Activated gamma-delta T cell (primary cell): ENCODE data around the gene SYNDIG1.

Source experiments
- DNase-seq: peaks from one replicate; lab custom pipeline; 2025; lab: John Stamatoyannopoulos, UW

The SYNDIG1 gene

GRCh38 chr20:24630486-24631172 lies 161.2 kb downstream of the SYNDIG1 start:
- no peak for DNase-seq

GRCh38 chr20:24631173-24631505 lies 161.7 kb downstream of the SYNDIG1 start:
- no peak for DNase-seq

- no peak for DNase-seq
Measured at GRCh38 chr20:24632581-24632980, 163.2 kb downstream of the SYNDIG1 start.

- DNase-seq: no peak
Measured at GRCh38 chr20:24633026-24633425, 163.6 kb downstream of the SYNDIG1 start.

GRCh38 chr20:24633521-24633920 lies 164.1 kb downstream of the SYNDIG1 start:
- no peak for DNase-seq

GRCh38 chr20:24634855-24635254 lies 165.4 kb downstream of the SYNDIG1 start:
- no peak for DNase-seq

GRCh38 chr20:24636626-24637025 lies 167.2 kb downstream of the SYNDIG1 start:
- DNase-seq: no peak

- no peak for DNase-seq
Measured at GRCh38 chr20:24637087-24637486, 167.7 kb downstream of the SYNDIG1 start.

GRCh38 chr20:24637941-24638340 lies 168.5 kb downstream of the SYNDIG1 start:
- no peak for DNase-seq

- no peak for DNase-seq
Measured at GRCh38 chr20:24638591-24639548, 169.4 kb downstream of the SYNDIG1 start.

- DNase-seq: no peak
Measured at GRCh38 chr20:24640276-24640675, 170.8 kb downstream of the SYNDIG1 start.

- DNase-seq: no peak
Measured at GRCh38 chr20:24640686-24641085, 171.3 kb downstream of the SYNDIG1 start.

- DNase-seq: no peak
Measured at GRCh38 chr20:24643731-24644626, 174.6 kb downstream of the SYNDIG1 start.

- no peak for DNase-seq
Measured at GRCh38 chr20:24646321-24646720, 176.9 kb downstream of the SYNDIG1 start.

- no peak for DNase-seq
Measured at GRCh38 chr20:24647713-24648112, 178.3 kb downstream of the SYNDIG1 start.

GRCh38 chr20:24648481-24648880 lies 179.1 kb downstream of the SYNDIG1 start:
- no peak for DNase-seq

GRCh38 chr20:24648919-24649318 lies 179.5 kb downstream of the SYNDIG1 start:
- DNase-seq: no peak

GRCh38 chr20:24649787-24650490 lies 180.5 kb downstream of the SYNDIG1 start:
- no peak for DNase-seq

GRCh38 chr20:24651171-24651975 lies 181.9 kb downstream of the SYNDIG1 start:
- DNase-seq: no peak

- no peak for DNase-seq
Measured at GRCh38 chr20:24651976-24652345, 182.5 kb downstream of the SYNDIG1 start.

- DNase-seq: no peak
Measured at GRCh38 chr20:24653306-24653705, 183.9 kb downstream of the SYNDIG1 start.
